Measurements from ENCODE around the gene PKIB.

The PKIB gene

DNA sequence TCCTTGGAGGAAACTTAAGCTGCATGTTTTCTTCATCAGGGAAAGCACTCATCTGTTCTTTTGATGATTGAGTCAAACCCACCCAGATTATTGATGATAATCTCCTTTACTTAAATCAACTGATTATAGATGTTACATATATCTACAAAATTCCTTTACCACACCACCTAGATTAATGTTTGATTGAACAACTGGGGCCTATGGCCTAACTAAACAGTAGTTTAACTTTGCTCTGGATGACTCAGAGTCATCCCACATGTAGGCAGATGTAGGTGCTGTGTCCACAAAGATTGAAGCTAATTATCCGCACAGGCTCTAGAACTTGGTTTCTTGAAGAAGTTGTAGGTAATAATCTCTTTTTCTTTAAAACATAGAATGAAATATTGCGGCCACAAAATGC lies 42.2 kb downstream of the PKIB start:
- no peak for DNase-seq (ENCODE audit: insufficient read length, low spot score)

GRCh38 chr6:122653094-122653493 lies 42.9 kb downstream of the PKIB start:
- DNase-seq (ENCODE audit: insufficient read length, low spot score) (no peak), FAIRE-seq (no peak)
- TF ChIP-seq POLR2A (IDR thresholded peaks at IDR 0.05; ENCODE audit: low read depth, low read length) (no peak), PAX5 (IDR thresholded peaks at IDR 0.05; ENCODE audit: insufficient read depth, low read length, severe bottlenecking) (no peak), POLR2AphosphoS5 (IDR thresholded peaks at IDR 0.05; ENCODE audit: low read depth, low read length) (no peak)

More for the DNA sequence above, 42.2 kb downstream of the PKIB start:
- TF ChIP-seq POU2F2 (IDR thresholded peaks at IDR 0.05; ENCODE audit: low read depth, low read length) (no peak), POLR2A (IDR thresholded peaks at IDR 0.05; ENCODE audit: low read depth, low read length) (no peak)
- FAIRE-seq: no peak

DNA sequence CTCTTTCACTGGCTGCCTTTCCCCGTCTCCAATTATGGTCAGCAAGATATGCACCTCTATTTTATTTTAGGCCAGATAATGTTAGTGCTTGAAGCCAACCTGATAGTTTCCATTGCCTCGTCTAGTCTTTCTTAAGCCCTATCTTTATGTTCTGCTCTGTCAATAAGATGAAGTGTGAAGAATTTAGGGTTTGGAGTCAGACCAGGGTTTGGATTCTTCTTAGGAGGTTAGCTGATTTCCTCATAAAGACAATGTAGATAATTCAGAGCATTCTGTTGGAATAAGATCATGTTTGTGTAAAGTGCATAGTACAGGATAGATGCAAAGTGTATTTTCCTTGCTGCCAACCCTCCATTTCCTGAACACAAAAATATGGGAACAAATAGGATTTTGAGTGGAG lies 43.8 kb downstream of the PKIB start:
- TF ChIP-seq POLR2AphosphoS5 (IDR thresholded peaks at IDR 0.05; ENCODE audit: low read depth, low read length) (no peak), POU2F2 (IDR thresholded peaks at IDR 0.05; ENCODE audit: low read depth, low read length) (no peak), PAX5 (IDR thresholded peaks at IDR 0.05; ENCODE audit: insufficient read depth, low read length, severe bottlenecking) (no peak), POLR2A (IDR thresholded peaks at IDR 0.05; ENCODE audit: low read depth, low read length) (no peak), SPI1 (IDR thresholded peaks at IDR 0.05; ENCODE audit: low read depth, low read length) (no peak), TAF1 (IDR thresholded peaks at IDR 0.05; ENCODE audit: low read depth, low read length) (no peak)
- DNase-seq (ENCODE audit: insufficient read length, low spot score): no peak
- FAIRE-seq: no peak

GRCh38 chr6:122657601-122658000 lies 47.4 kb downstream of the PKIB start:
- FAIRE-seq (no peak), DNase-seq (ENCODE audit: insufficient read length, low spot score) (no peak)
- no peak for TF ChIP-seq PAX5 (IDR thresholded peaks at IDR 0.05; ENCODE audit: insufficient read depth, low read length, severe bottlenecking)
- no peak for TF ChIP-seq POU2F2 (IDR thresholded peaks at IDR 0.05; ENCODE audit: low read depth, low read length)
- TF ChIP-seq SPI1 (IDR thresholded peaks at IDR 0.05; ENCODE audit: low read depth, low read length): no peak
- no peak for TF ChIP-seq TAF1 (IDR thresholded peaks at IDR 0.05; ENCODE audit: low read depth, low read length)
- no peak for TF ChIP-seq POLR2A (IDR thresholded peaks at IDR 0.05; ENCODE audit: low read depth, low read length)
- no peak for TF ChIP-seq POLR2AphosphoS5 (IDR thresholded peaks at IDR 0.05; ENCODE audit: low read depth, low read length)

DNA sequence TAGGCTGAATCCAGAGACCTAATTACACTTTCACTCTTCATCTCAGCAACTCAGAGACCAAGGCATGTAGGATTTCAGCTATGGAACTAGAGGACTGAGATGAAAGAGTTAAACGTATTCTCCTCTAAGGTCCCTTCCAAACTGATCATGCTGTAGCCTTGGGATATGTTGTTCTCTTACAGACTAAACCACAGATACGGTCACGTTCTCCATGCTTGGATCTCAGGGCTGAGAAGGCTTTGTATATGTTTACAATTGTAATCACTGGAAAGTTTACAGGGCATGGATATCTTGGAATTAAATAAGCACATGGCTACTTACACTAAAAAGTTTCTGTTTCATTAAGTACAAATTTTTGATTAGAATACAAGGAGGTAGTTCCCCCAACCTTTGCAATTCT lies 50.1 kb downstream of the PKIB start:
- no peak for DNase-seq (ENCODE audit: insufficient read length, low spot score)
- no peak for FAIRE-seq
- TF ChIP-seq POU2F2 (IDR thresholded peaks at IDR 0.05; ENCODE audit: low read depth, low read length) (no peak), PAX5 (IDR thresholded peaks at IDR 0.05; ENCODE audit: insufficient read depth, low read length, severe bottlenecking) (no peak), SPI1 (IDR thresholded peaks at IDR 0.05; ENCODE audit: low read depth, low read length) (no peak), POLR2AphosphoS5 (IDR thresholded peaks at IDR 0.05; ENCODE audit: low read depth, low read length) (no peak), TAF1 (IDR thresholded peaks at IDR 0.05; ENCODE audit: low read depth, low read length) (no peak), POLR2A (IDR thresholded peaks at IDR 0.05; ENCODE audit: low read depth, low read length) (no peak)

DNA sequence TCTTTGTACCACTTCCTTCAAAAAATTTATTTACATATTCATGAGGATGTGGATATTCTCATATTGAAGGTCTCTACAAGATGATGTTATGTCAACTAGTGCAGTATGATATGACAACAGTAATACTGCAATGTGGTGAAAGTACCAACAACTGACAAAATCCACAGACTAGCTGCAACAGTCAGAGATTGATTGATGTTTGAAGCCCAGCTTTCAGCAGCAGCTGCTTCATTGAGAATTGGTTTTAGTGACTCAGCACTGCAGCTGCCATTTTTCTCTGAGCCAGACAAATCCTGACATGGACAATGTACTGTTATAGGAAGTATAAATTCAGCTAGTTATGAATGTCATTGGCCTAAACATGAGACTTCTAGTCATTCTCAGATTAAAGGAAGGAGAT lies 53.8 kb downstream of the PKIB start:
- FAIRE-seq (no peak), DNase-seq (ENCODE audit: insufficient read length, low spot score) (no peak)
- no peak for TF ChIP-seq POLR2AphosphoS5 (IDR thresholded peaks at IDR 0.05; ENCODE audit: low read depth, low read length)
- TF ChIP-seq TAF1 (IDR thresholded peaks at IDR 0.05; ENCODE audit: low read depth, low read length): no peak
- TF ChIP-seq POLR2A (IDR thresholded peaks at IDR 0.05; ENCODE audit: low read depth, low read length): no peak
- no peak for TF ChIP-seq POU2F2 (IDR thresholded peaks at IDR 0.05; ENCODE audit: low read depth, low read length)
- TF ChIP-seq PAX5 (IDR thresholded peaks at IDR 0.05; ENCODE audit: insufficient read depth, low read length, severe bottlenecking): no peak
- no peak for TF ChIP-seq SPI1 (IDR thresholded peaks at IDR 0.05; ENCODE audit: low read depth, low read length)

- no peak for DNase-seq (ENCODE audit: insufficient read length, low spot score)
- no peak for TF ChIP-seq SPI1 (IDR thresholded peaks at IDR 0.05; ENCODE audit: low read depth, low read length)
- no peak for TF ChIP-seq POU2F2 (IDR thresholded peaks at IDR 0.05; ENCODE audit: low read depth, low read length)
- no peak for TF ChIP-seq PAX5 (IDR thresholded peaks at IDR 0.05; ENCODE audit: insufficient read depth, low read length, severe bottlenecking)
- TF ChIP-seq TAF1 (IDR thresholded peaks at IDR 0.05; ENCODE audit: low read depth, low read length): no peak
- TF ChIP-seq POLR2AphosphoS5 (IDR thresholded peaks at IDR 0.05; ENCODE audit: low read depth, low read length): no peak
- TF ChIP-seq POLR2A (IDR thresholded peaks at IDR 0.05; ENCODE audit: low read depth, low read length): no peak
- no peak for FAIRE-seq
These were observed 55.7 kb downstream of the PKIB start for GRCh38 chr6:122665929-122666328.

DNA sequence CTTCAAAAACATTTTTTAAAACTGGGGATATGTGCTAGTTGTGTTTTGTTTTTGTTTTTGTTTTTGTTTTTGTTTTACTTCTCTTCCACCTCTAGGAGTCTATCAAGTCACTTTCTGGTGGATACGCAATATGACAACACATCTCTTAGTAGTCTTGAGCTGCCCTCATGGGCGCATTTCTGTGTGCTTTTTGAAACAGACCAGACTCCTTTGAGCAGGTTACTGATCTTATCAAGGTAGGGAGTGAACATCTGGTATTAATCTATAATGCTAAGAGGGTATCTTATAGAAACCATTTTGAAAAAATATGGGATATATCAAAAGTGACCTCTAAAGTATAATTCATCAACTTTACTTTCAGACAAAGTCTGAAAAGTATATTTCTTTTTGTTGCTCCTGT lies 56.2 kb downstream of the PKIB start:
- DNase-seq (ENCODE audit: insufficient read length, low spot score): no peak
- FAIRE-seq: no peak
- TF ChIP-seq POLR2AphosphoS5 (IDR thresholded peaks at IDR 0.05; ENCODE audit: low read depth, low read length) (no peak), POU2F2 (IDR thresholded peaks at IDR 0.05; ENCODE audit: low read depth, low read length) (no peak), TAF1 (IDR thresholded peaks at IDR 0.05; ENCODE audit: low read depth, low read length) (no peak), POLR2A (IDR thresholded peaks at IDR 0.05; ENCODE audit: low read depth, low read length) (no peak), PAX5 (IDR thresholded peaks at IDR 0.05; ENCODE audit: insufficient read depth, low read length, severe bottlenecking) (no peak), SPI1 (IDR thresholded peaks at IDR 0.05; ENCODE audit: low read depth, low read length) (no peak)

- no peak for FAIRE-seq
- no peak for TF ChIP-seq TAF1 (IDR thresholded peaks at IDR 0.05; ENCODE audit: low read depth, low read length)
- TF ChIP-seq POLR2AphosphoS5 (IDR thresholded peaks at IDR 0.05; ENCODE audit: low read depth, low read length): no peak
- TF ChIP-seq SPI1 (IDR thresholded peaks at IDR 0.05; ENCODE audit: low read depth, low read length): no peak
- no peak for TF ChIP-seq POU2F2 (IDR thresholded peaks at IDR 0.05; ENCODE audit: low read depth, low read length)
- TF ChIP-seq POLR2A (IDR thresholded peaks at IDR 0.05; ENCODE audit: low read depth, low read length): no peak
- no peak for TF ChIP-seq PAX5 (IDR thresholded peaks at IDR 0.05; ENCODE audit: insufficient read depth, low read length, severe bottlenecking)
- DNase-seq (ENCODE audit: insufficient read length, low spot score): no peak
These were observed 59.2 kb downstream of the PKIB start for GRCh38 chr6:122669418-122669817.

GRCh38 chr6:122669868-122670267 lies 59.7 kb downstream of the PKIB start:
- TF ChIP-seq PAX5 (IDR thresholded peaks at IDR 0.05; ENCODE audit: insufficient read depth, low read length, severe bottlenecking) (no peak), POLR2AphosphoS5 (IDR thresholded peaks at IDR 0.05; ENCODE audit: low read depth, low read length) (no peak), TAF1 (IDR thresholded peaks at IDR 0.05; ENCODE audit: low read depth, low read length) (no peak), POU2F2 (IDR thresholded peaks at IDR 0.05; ENCODE audit: low read depth, low read length) (no peak), POLR2A (IDR thresholded peaks at IDR 0.05; ENCODE audit: low read depth, low read length) (no peak), SPI1 (IDR thresholded peaks at IDR 0.05; ENCODE audit: low read depth, low read length) (no peak)
- FAIRE-seq: no peak
- no peak for DNase-seq (ENCODE audit: insufficient read length, low spot score)

All from GM12891 (cell line).